HG02938 (cell line): Measurements from ENCODE around the gene ZNF546.
"Not testable (repeated sequence)": the region's sequence is repeated elsewhere in the genome, so short reads cannot be mapped to it uniquely, and the experiment has no call there.

Experiments used
- ATAC-seq: cut with Tn5 transposase; IDR thresholded peaks from one replicate; pipeline ENCODE4 v1.9.1; 2021; ENCODE audit warnings: mild to moderate bottlenecking, moderate library complexity; ENCODE audit not compliant: unreplicated experiment

The ZNF546 gene

DNA sequence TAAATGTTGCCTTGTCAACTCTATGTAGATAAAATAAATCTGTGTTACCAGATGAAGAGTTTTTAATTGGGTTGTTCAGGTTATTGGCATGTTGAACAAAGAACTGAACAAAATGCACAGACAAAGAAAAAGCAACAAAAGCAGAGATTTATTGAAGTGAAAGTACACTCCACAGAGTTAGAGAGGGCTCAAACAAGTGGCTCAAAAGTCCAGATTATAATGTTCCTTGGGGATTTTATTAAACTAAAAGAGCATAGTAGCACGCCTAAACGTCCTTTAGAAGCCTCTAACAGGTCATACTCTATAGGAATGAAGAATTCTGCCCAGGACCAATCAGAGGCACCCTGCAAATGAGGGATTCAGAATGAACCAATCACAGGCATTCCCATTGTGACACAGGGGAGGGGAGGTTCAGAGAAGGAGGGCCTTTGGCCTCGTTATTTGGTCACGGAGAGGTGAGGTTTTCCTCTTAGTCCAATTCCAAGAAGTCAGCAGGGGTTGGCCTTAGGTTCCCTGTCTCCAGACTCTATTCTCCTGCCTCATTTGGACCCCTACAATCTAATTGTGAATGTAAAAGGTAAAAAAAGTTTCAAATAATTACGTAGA is 13.1 kb upstream of the ZNF546 start:
- ATAC-seq = no peak

DNA sequence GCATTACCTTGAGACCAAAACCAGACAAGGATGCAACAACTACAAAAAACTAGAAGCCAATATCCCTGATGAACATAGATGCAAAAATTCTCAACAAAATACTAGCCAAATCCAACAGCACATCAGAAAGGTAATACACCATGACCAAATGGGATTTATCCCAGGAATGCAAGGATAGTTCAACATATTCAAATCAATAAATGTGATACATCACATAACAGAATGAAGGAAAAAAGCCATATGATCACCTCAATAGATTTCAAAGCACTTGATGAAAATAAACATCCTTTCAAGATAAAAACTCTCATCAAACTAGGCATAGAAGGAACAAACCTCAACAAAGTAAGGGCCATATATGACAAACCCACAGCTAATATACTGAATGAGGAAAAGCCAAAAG is 10.2 kb upstream of the ZNF546 start:
- no peak for ATAC-seq

DNA sequence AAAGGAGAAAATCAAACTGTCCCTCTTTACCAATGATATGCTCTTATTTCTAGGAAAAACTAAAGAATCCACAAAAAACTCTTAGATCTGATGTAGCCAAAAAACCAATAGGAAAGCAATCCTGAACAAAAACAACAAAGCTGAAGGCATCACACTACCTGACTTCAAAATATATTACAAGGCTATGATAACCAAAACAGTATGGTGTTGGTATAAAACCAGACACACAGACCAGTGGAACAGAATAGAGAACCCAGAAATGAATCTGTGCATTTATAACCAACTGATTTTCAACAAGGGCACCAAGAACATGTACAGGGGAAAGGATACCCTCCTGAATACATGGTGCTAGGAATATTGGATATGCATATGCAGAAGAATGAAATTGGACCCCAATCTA is 9.7 kb upstream of the ZNF546 start:
- no peak for ATAC-seq

DNA sequence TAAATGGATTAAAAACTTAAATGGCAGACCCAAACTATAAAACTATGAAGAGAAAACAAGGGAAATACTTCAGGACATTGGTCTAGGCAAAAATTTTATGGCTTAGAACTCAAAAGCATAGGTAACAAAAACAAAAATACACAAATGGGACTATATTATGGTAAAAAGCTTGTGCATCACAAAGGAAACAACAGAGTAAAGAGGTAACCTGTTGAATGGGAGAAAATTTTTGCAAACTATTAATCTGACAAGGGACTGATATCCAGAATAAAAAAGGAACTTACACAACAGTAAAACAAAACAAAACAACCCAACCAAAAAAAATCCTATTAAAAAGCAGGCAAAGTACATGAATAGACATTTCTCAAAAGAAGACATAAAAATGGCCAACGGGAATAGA is 9.3 kb upstream of the ZNF546 start:
- ATAC-seq = no peak

DNA sequence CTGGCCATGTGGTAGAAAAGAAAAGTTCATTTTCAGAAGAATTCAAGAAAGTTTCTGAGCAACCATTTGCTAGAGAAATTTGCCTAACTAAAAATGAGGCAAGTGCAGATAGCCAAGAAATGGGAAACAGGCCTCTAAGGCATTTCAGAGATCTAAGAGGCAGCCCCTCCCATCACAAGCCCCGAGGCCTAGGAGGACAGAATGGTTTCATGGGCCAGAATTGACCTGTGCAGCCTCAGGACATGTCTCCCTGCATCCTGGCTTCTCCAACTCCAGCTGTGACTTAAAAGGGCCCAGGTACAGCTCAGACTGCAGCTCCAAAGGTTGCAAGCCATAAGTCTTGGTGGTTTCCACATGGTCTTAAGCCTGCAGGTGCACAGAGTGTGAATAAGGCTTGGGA is 3.3 kb upstream of the ZNF546 start:
- no peak for ATAC-seq

DNA sequence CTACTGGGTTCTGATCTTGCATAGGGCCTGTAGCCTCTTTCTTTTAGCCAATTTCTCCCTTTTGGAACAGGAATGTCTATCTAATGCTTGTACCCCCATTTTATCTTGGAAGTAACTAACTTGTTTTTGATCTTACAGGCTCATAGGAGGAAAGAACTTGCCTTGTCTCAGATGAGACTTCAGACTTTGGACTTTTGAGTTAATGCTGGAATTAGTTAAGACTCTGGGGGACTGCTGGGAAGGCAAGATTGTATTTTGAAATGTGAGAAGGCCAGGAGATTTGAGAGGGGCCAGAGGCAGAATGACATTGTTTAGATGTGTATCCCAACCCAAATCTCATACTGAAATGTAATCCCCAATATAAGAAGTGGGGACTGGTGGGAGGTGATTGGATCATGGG is 2.5 kb upstream of the ZNF546 start:
- no peak for ATAC-seq

DNA sequence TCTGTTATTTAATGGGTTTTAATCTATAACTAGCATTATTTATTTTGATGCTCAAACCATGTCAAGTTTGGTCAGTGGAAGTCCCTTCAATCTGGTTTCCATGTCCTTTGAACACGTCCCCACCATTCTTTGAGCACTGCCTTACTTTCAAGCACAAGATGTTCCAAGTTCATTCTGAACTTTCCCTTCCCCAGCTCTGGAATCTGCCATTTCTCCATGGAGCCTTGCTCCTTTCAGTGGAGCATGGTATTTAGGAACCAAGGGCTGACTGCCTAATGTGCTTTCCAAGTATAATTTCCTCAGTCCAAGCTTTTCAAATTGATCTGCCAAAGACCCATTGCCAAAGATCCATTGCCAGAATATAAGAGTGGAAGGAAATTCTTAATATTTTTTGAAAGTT is 1.1 kb upstream of the ZNF546 start:
- ATAC-seq = no peak

DNA sequence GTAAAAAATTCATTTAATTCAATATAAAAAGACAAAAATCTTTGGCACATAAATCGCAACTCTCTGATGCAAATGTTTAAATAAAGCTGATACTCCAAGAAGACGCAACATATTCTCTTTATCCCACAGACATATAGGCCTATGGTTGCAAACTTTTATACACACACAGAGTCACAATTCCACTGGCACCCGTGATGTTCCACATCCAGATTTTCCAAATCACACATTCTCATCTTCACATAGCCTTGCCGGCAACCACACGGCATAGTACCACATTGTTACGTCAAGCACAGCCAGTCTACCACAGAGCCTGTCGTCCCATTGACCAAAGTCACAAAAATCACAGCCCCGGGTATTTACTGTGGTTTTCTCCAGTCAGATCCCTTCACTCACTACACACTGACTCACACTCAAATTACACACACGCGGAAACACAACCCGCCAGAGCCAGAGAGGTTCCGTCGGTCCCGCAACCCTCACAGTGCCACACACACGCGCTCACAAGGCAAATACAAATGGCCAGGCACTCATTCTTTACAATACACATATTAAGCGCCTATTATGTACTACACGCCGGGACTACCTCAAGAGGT is 546 bp upstream of the ZNF546 start:
- peak; percentile 8 for ATAC-seq

DNA sequence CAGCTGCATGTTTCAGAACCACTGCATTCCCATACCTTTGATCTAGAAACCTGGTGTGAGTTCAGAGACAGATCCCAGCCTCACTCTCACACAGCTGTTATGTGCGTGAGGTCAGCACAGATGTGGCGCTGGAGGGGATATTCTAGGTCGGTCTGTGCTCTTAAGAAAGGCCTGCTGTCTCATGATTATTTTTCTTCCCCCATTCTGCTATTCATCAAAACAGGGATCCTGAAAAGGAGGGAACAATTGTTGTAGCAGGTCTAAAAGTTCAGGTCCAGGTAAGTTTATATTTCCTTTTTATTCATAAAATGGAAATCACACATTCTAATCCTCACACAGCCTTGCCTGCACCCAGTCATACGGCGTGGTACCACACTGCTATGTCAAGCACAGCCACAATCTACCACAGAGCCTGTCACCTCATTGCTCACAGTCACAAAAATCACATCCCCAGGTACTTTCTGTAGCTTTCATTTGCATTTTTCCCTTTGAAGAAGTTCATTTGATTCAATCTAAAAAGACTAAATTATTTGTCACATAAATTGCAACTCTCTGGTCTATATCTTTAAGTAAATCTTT is 867 bp downstream of the ZNF546 start:
- ATAC-seq = no peak

DNA sequence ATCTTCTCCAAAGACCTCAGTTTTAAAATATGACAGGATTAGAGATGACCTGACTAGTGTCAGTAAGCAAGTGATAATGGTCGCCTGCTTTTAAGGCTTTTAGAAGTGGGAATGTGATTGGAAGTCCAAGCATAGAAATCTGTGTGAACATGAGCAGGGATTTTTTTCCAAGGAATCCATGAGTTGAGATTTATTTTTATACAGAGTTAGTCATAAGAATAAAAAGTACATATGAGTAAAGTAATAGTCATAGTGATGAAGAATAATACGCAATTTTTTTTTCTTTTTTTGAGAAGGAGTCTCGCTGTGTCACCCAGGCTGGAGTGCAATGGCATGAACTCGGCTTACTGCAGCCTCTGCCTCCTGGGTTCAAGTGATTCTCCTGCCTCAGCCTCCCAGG is 1.6 kb downstream of the ZNF546 start:
- no peak for ATAC-seq

DNA sequence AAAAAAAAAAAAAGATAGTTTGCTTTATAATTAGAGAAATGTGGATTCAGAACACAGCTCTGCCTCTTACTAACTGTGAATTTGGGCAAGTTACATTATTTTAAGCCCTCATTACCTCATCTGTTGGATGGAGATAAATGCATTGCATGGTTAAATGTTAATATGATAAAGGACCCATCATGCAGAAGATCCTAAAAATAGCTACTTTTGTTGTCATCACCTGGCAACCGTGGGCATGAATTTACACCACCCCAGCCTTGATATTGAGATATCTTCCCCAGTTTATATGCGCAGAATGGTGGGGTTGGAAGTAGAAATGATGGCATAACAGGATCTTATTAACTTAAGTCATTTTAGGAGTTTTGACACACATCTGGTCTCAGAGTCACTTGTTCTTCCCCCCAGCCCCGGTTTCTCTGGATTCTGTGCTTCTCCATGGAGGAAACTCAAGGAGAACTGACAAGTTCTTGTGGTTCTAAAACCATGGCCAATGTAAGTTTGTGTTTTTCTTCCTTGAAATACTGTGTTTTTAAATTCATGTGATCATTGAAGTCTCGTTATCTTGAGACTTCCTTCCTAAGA is 8.9 kb downstream of the ZNF546 start:
- no peak for ATAC-seq

DNA sequence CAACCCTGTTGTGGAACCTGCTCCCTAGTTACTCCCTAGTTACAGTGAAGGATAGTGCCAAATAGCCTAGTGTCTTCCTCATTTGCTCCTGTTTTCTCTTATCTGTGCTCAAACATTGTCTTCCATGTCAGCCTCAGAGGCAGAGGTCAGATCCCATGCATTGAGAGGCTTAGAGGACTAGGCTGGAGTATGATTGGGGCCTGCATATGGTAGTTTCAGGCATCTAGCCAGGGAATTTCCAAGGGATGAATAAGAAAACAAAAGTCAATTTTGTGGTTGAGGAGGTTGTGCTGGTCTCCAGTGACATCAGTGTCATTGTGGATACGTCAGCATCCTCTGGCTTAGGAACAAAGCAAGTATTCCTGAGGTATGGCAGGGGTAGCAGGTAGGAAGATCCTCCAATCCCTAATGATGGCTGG is 9.4 kb downstream of the ZNF546 start:
- ATAC-seq = no peak

DNA sequence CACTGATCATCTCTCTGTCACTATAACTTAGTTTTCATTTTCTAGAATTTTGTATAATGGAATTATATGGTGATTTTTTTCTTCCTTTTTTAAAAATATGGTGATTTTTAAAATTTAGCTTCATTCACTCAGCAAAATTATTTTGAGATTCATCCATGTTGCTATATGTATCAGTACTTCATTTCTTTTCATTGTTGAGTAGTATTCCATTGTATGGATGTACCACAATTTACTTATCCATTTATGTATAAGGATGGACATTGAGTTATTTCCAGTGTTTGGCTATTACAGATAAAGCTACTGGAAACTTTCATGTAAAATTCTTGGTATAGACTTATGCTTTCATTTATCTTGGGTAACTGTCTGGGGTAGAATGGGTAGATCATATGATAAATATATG is 12.8 kb downstream of the ZNF546 start:
- no peak for ATAC-seq

DNA sequence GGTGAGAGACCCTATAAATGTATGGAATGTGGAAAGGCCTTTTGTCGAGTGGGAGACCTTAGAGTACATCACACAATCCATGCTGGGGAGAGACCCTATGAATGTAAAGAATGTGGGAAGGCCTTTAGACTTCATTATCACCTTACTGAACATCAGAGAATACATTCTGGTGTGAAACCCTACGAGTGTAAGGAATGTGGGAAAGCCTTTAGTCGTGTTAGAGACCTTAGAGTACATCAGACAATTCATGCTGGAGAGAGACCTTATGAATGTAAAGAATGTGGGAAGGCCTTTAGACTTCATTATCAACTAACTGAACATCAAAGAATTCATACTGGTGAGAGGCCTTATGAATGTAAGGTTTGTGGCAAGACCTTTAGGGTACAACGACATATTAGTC is 17.1 kb downstream of the ZNF546 start:
- ATAC-seq = no peak

DNA sequence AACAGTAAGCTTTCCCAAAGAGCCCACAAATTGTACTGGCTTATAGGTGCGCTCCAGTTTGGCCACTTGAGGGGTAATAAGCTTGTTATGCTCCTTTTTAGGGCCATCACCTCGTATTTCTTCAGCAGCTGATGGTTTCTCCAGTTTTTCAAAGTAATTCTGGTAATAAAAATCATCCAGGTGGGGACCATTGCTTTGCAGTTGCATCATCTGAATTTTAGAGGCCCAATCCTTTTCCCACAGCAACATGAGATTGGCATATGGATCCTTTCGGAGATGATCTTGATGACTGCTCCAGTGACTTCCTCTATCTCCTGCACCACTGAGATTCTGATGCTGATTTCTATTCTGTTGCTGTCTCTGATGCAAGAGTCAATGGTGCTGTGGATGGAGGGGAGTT is 27.1 kb downstream of the ZNF546 start:
- no peak for ATAC-seq

DNA sequence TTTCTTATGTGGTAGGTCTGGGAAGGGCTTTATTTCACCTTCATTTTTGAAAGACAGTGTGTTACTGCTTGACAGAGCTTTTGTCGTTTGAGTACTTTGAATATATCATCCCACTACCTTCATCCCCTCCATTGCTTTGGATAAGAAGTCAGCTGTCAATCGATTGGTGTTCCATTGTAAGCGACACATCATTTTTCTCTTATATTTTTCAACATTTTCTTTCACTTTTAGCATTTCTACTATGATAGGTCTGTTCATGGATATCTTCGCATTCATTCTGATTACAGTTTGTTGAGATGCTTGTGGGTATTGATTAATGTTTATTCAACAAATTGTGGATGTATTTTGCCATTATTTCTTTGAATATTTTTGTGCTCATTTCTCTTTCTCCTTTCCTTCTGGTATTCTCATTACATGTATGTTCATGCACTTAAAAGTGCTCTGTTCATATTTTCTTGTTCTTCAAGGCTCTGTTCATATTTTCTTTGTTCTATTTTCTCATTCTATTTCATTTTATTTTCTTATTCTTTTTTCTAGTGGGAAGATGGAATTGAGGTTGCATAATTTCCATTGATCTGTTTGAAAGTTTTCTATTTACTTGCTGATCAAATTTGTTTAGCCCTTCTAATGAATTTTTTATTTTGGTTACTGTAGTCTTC is 29.2 kb downstream of the ZNF546 start:
- no peak for ATAC-seq

DNA sequence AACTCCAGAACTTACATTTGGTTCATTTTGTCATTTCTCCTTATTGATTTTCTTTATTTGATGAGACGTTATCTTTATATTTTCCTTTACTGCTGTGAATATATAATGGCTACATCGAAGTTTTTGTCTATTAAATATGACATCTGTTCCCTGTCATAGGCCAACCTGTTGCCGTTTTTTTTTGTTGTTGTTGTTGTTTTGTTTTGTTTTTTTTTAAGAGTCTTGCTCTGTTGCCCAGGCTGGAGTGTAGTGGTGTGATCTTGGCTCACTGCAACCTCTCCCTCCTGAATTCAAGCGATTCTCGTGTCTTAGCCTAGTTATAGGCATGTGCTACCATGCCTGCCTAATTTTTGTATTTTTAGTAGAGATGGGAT is 29.7 kb downstream of the ZNF546 start:
- ATAC-seq = no peak

DNA sequence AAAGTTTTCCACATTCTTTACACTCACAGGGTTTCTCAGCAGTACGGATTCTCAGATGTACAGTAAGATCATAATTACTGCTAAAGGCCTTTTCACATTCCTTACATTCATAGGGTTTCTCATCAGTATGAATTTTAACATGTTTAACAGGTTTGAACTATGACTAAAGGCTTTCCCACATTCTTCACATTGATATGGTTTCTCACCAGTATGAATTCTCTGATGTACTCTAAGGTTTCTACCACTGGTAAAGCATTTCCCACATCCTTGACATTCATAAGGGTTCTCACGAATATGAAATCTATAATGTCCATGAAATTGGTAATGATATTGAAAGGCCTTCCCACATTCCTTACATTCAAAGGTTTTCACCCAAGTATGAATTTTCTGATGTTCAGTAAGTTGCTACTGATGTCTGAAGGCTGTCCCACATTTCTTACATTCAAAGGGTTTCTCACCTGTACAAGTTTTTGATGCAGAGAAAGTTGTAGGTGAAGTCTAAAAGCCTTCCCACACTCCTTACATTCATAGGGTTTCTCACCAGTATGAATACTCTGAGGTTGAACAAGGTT is 37.2 kb downstream of the ZNF546 start:
- no peak for ATAC-seq

DNA sequence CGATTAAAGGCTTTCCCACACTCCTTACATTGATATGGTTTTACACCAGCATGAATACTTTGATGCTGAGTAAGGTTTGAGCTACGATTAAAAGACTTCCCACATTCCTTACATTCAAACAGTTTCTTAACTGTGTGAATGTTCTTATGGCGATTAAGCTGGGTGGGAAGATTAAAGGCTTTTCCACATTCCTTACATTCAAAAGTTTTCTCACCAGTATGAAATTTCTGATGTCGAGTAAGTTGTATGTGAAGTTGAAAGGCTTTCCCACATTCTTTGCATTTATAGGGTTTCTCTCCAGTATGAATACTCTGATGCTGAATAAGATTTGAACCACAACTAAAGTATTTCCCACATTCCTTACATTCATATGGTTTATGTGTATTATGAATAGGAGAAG is 39.1 kb downstream of the ZNF546 start:
- ATAC-seq = no peak

DNA sequence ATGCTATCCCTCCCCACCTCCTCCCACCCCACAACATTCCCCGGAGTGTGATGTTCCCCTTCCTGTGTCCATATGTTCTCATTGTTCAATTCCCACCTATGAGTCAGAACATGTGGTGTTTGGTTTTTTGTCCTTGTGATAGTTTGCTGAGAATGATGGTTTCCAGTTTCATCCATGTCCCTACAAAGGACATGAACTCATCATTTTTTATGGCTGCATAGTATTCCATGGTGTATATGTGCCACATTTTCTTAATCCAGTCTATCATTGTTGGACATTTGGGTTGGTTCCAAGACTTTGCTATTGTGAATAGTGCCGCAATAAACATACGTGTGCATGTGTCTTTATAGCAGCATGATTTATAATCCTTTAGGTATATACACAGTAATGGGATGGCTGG is 41.2 kb downstream of the ZNF546 start:
- ATAC-seq = not testable (repeated sequence)

DNA sequence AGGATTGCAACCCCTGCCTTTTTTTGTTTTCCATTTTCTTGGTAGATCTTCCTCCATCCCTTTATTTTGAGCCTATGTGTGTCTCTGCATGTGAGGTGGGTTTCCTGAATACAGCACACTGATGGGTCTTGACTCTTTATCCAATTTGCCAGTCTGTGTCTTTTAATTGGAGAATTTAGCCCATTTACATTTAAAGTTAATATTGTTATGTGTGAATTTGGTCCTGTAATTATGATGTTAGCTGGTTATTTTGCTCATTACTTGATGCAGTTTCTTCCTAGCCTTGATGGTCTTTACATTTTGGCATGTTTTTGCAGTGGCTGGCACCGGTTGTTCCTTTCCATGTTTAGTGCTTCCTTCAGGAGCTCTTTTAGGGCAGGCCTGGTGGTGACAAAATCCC is 44.9 kb downstream of the ZNF546 start:
- not testable (repeated sequence) for ATAC-seq

DNA sequence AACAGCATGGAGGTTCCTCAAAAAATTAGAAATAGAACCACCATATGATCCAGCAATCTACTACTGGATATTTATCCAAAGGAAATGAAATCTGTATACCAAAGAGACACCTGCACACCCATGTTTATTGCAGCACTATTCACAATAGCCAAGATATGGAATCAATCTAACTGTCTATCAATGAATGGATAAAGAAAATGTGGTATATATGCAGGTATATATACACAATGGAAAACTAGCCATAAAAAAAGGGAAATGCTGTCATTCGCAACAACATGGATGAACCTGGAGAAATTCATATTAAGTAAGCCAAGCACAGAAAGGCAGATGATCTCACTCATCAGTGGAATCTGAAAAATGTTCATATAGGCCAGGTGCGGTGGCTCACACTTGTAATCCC is 56.6 kb downstream of the ZNF546 start:
- no peak for ATAC-seq
